Ovary (tissue), 9 donors: ENCODE results near the gene SH3RF3. TPM values are rescaled to one million over a fixed set of nuclear protein-coding genes. Genes with fewer than 3 reads are reported as not detected.

Source experiments
- DNase-seq, 5 donors: peaks; one replicate each; pipeline ENCODE4 v3.0.0-alpha.2; 2019 to 2020
- H3K27ac ChIP-seq, 2 donors: fragments of 200-600 bp; one replicate each; pipeline versions ENCODE4 v1.5.1 to v1.8.0; 2019 to 2022
- H3K27me3 ChIP-seq: fragments of 200-600 bp; one replicate; pipeline ENCODE4 v1.8.0; 2022
- H3K36me3 ChIP-seq: fragments of 200-600 bp; sonication (generic); one replicate; pipeline ENCODE4 v1.5.1; 2019
- H3K4me1 ChIP-seq: one replicate; pipeline ENCODE4 v1.8.1; 2013; ENCODE audit warnings: mild to moderate bottlenecking, moderate library complexity; ENCODE audit not compliant: insufficient read depth
- H3K4me3 ChIP-seq: fragments of 200-600 bp; sonication (generic); one replicate; pipeline ENCODE4 v1.5.1; 2017
- H3K9me3 ChIP-seq, 2 donors: fragments of 200-600 bp in 1 of 2; sonication (generic) in 1 of 2; one replicate each; pipeline versions ENCODE4 v1.5.1 to v1.8.1; 2013 to 2019; ENCODE audit warnings: mild to moderate bottlenecking in 1 of 2, moderate library complexity in 1 of 2
- CTCF ChIP-seq, 3 donors: fragments of 450-650 bp in 2 of 3; fragments of 200-600 bp in 1 of 3; IDR thresholded peaks; one replicate each; pipeline versions ENCODE4 v1.5.1 to v1.8.0; 2016 to 2022; ENCODE audit warnings: antibody characterized with exemption in 3 of 3, mild to moderate bottlenecking in 1 of 3
- EP300 ChIP-seq: sonication (generic); formaldehyde crosslinking; IDR thresholded peaks from one replicate; pipeline ENCODE4 v1.6.1; 2017; ENCODE audit warnings: antibody characterized with exemption
- POLR2A ChIP-seq: fragments of 450-650 bp; IDR thresholded peaks from one replicate; pipeline ENCODE4 v1.6.1; 2017; ENCODE audit warnings: antibody characterized with exemption, mild to moderate bottlenecking, moderate library complexity
- WGBS, 3 donors: extraction: QIAGEN DNeasy Blood & Tissue Kit in 1 of 3; methylation state at CpG; one replicate each; pipeline versions ENCODE4 v1.1.5 to v1.1.7; 2013 to 2017; 5-methylcytosine and 5-hydroxymethylcytosine counted together
- intact Hi-C, 4 donors: fragments of 100-400 bp; cut with DNase I; formaldehyde crosslinking; loops; one replicate each; pipeline versions ENCODE4 v1.11.0 to v1.15.1; 2022 to 2023
- polyA plus RNA-seq, 2 donors: library from polyadenylated mRNA; stranded (reverse); fragments of 200-250 nt in 1 of 2; fragments of 350-450 nt in 1 of 2; fragmentation: Illumina TruSeq in 1 of 2; extraction: RNeasy Lipid Tissue Mini Kit (QIAGEN cat#74804) in 1 of 2; gene quantifications; one replicate each; pipeline ENCODE4 v1.2.3, GENCODE V29; 2013 to 2014
- total RNA-seq, 7 donors: library from RNA; depleted of rRNA in 2 of 7; stranded (reverse); fragments of >200 nt in 2 of 7; fragmentation: NEBNext Ultra II Directional in 3 of 7; extraction: Animal tissue kit (Norgen Biotek cat#: 25700) in 3 of 7; gene quantifications; one replicate each; pipeline versions ENCODE4 v1.1.0 to v1.2.4, GENCODE V29; 2016 to 2023
- donor health status: DM: no; HTN: no; CAD: no; lungs with moderate emphysema.
- donor health status: DM: no; HTN: no; CAD: no.
- donor health status: Bipolar disorder and iron deficiency.
- donor health status: DM: yes; HTN: yes; CAD: no.
- donor health status: DM: no; HTN: no; CAD: no.
- donor health status: DM: yes; HTN: yes; CAD: no.

The SH3RF3 gene
- total and polyA plus RNA-seq, 9 donors: 2.7 to 10.1 (median 4.5) TPM

- Histone ChIP-seq H3K36me3 (no peaks in the 10 kb centered on the region), H3K27me3 (no peaks in the 10 kb centered on the region), H3K4me1 (peaks cover 22% of the 10 kb centered on the region), H3K4me3 (no peak overlapping the region), H3K9me3 (no peaks in the 10 kb centered on the region), H3K27ac (peak overlapping the region in 1 of 2 donors; percentile 51)
- no peak for TF ChIP-seq POLR2A
- TF ChIP-seq CTCF (IDR thresholded peaks at IDR 0.05): no peak
- TF ChIP-seq EP300: no peak
- 49 to 72% (median 62%) methylated on average over 12 of the region's 12 CpGs for WGBS, 3 donors
- intact Hi-C loops: loop anchor here in 2 of 4 donors (10.0 kb wide), 2 partner anchors 58 to 82 kb away; no protein-coding TSS in a partner anchor
- peak in 1 of 5 donors; percentile 65 for DNase-seq
Measured at GRCh38 chr2:109242654-109243331, 113.8 kb downstream of the SH3RF3 start.

GRCh38 chr2:109243526-109244303 lies 114.7 kb downstream of the SH3RF3 start:
- H3K36me3 ChIP-seq: no peaks in the 10 kb centered on the region
- WGBS, 3 donors: 70 to 75% (median 71%) methylated on average over 10 of the region's 10 CpGs
- H3K27me3 ChIP-seq: no peaks in the 10 kb centered on the region
- H3K4me3 ChIP-seq: no peak overlapping the region
- DNase-seq: no peak
- no peaks in the 10 kb centered on the region for H3K9me3 ChIP-seq
- no peak overlapping the region for H3K27ac ChIP-seq
- intact Hi-C loops: loop anchor here in 2 of 4 donors (10.0 kb wide), 2 partner anchors 59 to 81 kb away; no protein-coding TSS in a partner anchor
- peaks cover 22% of the 10 kb centered on the region for H3K4me1 ChIP-seq
- TF ChIP-seq CTCF (IDR thresholded peaks at IDR 0.05) (no peak), POLR2A (no peak), EP300 (no peak)

GRCh38 chr2:109244304-109244582 lies 115.2 kb downstream of the SH3RF3 start:
- H3K4me1 ChIP-seq: peaks cover 22% of the 10 kb centered on the region
- H3K27me3 ChIP-seq: no peaks in the 10 kb centered on the region
- no peak for TF ChIP-seq EP300
- TF ChIP-seq CTCF (IDR thresholded peaks at IDR 0.05): no peak
- TF ChIP-seq POLR2A: no peak
- no peak for DNase-seq
- no peak overlapping the region for H3K4me3 ChIP-seq
- intact Hi-C loops: loop anchor here in 2 of 4 donors (10.0 kb wide), 2 partner anchors 59 to 81 kb away; no protein-coding TSS in a partner anchor
- no peaks in the 10 kb centered on the region for H3K9me3 ChIP-seq
- no peaks in the 10 kb centered on the region for H3K36me3 ChIP-seq
- H3K27ac ChIP-seq: no peak overlapping the region

GRCh38 chr2:109244750-109245382 lies 115.9 kb downstream of the SH3RF3 start:
- intact Hi-C loops: loop anchor here in 2 of 4 donors (10.0 kb wide), 2 partner anchors 60 to 80 kb away; no protein-coding TSS in a partner anchor
- WGBS, 3 donors: 62 to 70% (median 70%) methylated on average over 4 of the region's 4 CpGs
- no peak for TF ChIP-seq EP300
- TF ChIP-seq CTCF (IDR thresholded peaks at IDR 0.05): no peak
- TF ChIP-seq POLR2A: no peak
- Histone ChIP-seq H3K27ac (no peak overlapping the region), H3K36me3 (no peaks in the 10 kb centered on the region), H3K27me3 (no peaks in the 10 kb centered on the region), H3K4me1 (peaks cover 22% of the 10 kb centered on the region), H3K4me3 (no peak overlapping the region), H3K9me3 (no peaks in the 10 kb centered on the region)
- DNase-seq: no peak
